DMS153 treated with DMSO at 0.1 percent for 48 hours (cell line): ENCODE measurements around the gene TAF10.

Experiments
- DNase-seq: peaks from one replicate; lab custom pipeline; 2025; ENCODE audit not compliant: unreplicated experiment; lab: John Stamatoyannopoulos, UW

The TAF10 gene

GRCh38 chr11:6609502-6610015 lies 2.5 kb downstream of the TAF10 start:
- DNase-seq: no peak

- no peak for DNase-seq
These were observed 3.1 kb downstream of the TAF10 start for GRCh38 chr11:6608726-6609501.

- DNase-seq: no peak
These were observed 4.0 kb downstream of the TAF10 start for GRCh38 chr11:6608011-6608410.

GRCh38 chr11:6607190-6607795 lies 4.7 kb downstream of the TAF10 start:
- no peak for DNase-seq

GRCh38 chr11:6606471-6607189 lies 5.4 kb downstream of the TAF10 start:
- peak; percentile 16 for DNase-seq

GRCh38 chr11:6604790-6605189 lies 7.2 kb downstream of the TAF10 start:
- no peak for DNase-seq

GRCh38 chr11:6604081-6604626 lies 7.9 kb downstream of the TAF10 start:
- DNase-seq: peak; percentile 12

- peak; percentile 61 for DNase-seq
These were observed 8.5 kb downstream of the TAF10 start, which contains the start of the genes ILK and RRP8 for GRCh38 chr11:6603287-6604080. Gene ILK (plus strand): TSS chr11:6603774. CDS start chr11:6604272, 498 bp downstream. Gene RRP8 (minus strand): TSS chr11:6603616. CDS start chr11:6603502, 114 bp downstream.

GRCh38 chr11:6602096-6602940 lies 9.7 kb downstream of the TAF10 start:
- DNase-seq: no peak

- DNase-seq: no peak
These were observed 11.0 kb downstream of the TAF10 start for GRCh38 chr11:6601041-6601461.

GRCh38 chr11:6599881-6600390 lies 12.1 kb downstream of the TAF10 start:
- DNase-seq: no peak

- no peak for DNase-seq
These were observed 12.6 kb downstream of the TAF10 start for GRCh38 chr11:6599449-6599848.

GRCh38 chr11:6598555-6598954 lies 13.5 kb downstream of the TAF10 start:
- DNase-seq: no peak

GRCh38 chr11:6596239-6596877 lies 15.7 kb downstream of the TAF10 start:
- no peak for DNase-seq

- no peak for DNase-seq
These were observed 17.8 kb downstream of the TAF10 start for GRCh38 chr11:6594142-6594768.

- DNase-seq: no peak
These were observed 24.0 kb downstream of the TAF10 start for GRCh38 chr11:6588018-6588417.

- DNase-seq: no peak
These were observed 24.6 kb downstream of the TAF10 start for GRCh38 chr11:6587360-6587953.
